Sigmoid colon (tissue), 7 donors: ENCODE data around the gene CT45A1. TPM values are rescaled to one million over a fixed set of nuclear protein-coding genes. Genes with fewer than 3 reads are reported as not detected.
"Not testable (repeated sequence)": the region's sequence is repeated elsewhere in the genome, so short reads cannot be mapped to it uniquely, and the experiment has no call there.

Source experiments
- DNase-seq: peaks from one replicate; pipeline ENCODE4 v3.0.0-alpha.2; 2019
- H3K27ac ChIP-seq, 4 donors: fragments of 200-600 bp; sonication (generic); one replicate each; pipeline ENCODE4 v1.5.1; 2016 to 2019; ENCODE audit warnings: mild to moderate bottlenecking in 1 of 4
- H3K27me3 ChIP-seq, 3 donors: fragments of 200-600 bp; sonication (generic); one replicate each; pipeline ENCODE4 v1.5.1; 2019; ENCODE audit warnings: mild to moderate bottlenecking in 1 of 3
- H3K36me3 ChIP-seq, 4 donors: fragments of 200-600 bp; sonication (generic); one replicate each; pipeline ENCODE4 v1.5.1; 2016 to 2019
- H3K4me1 ChIP-seq, 4 donors: fragments of 200-600 bp; sonication (generic); one replicate each; pipeline ENCODE4 v1.5.1; 2017 to 2019
- H3K4me3 ChIP-seq, 4 donors: fragments of 200-600 bp; sonication (generic); one replicate each; pipeline ENCODE4 v1.5.1; 2017 to 2019; ENCODE audit warnings: mild to moderate bottlenecking in 2 of 4, moderate library complexity in 1 of 4
- H3K9me3 ChIP-seq, 4 donors: fragments of 200-600 bp in 3 of 4; sonication (generic) in 3 of 4; one replicate each; pipeline versions ENCODE4 v1.5.1 to v1.6.1; 2013 to 2019
- EP300 ChIP-seq, 4 donors: sonication (generic); formaldehyde crosslinking; IDR thresholded peaks; one replicate each; pipeline ENCODE4 v1.6.1; 2017; ENCODE audit warnings: antibody characterized with exemption in 4 of 4
- POLR2A ChIP-seq, 2 donors: fragments of 450-650 bp; IDR thresholded peaks; one replicate each; pipeline ENCODE4 v1.6.1; 2016; ENCODE audit warnings: antibody characterized with exemption in 2 of 2, mild to moderate bottlenecking in 2 of 2, moderate library complexity in 2 of 2
- POLR2AphosphoS5 ChIP-seq, 4 donors: sonication (generic); formaldehyde crosslinking; IDR thresholded peaks; one replicate each; pipeline ENCODE4 v1.6.1; 2017; ENCODE audit warnings: antibody characterized with exemption in 4 of 4
- WGBS, 2 donors: extraction: QIAGEN DNeasy Blood & Tissue Kit; methylation state at CpG; one replicate each; pipeline ENCODE4 v1.1.7; 2013; 5-methylcytosine and 5-hydroxymethylcytosine counted together
- intact Hi-C: fragments of 100-400 bp; cut with DNase I; formaldehyde crosslinking; loops from one replicate; pipeline ENCODE4 v1.15.1; 2023
- polyA plus RNA-seq, 3 donors: library from polyadenylated mRNA; stranded (reverse); fragments of 200-250 nt; gene quantifications; one replicate each; pipeline ENCODE4 v1.2.3, GENCODE V29; 2013
- total RNA-seq, 4 donors: library from RNA; depleted of rRNA; stranded (reverse); fragments of >200 nt; gene quantifications; one replicate each; pipeline ENCODE4 v1.1.0, GENCODE V29; 2016
- TF ChIP-seq, protein P1 (sequence below), 4 experiments: fragments of 450-650 bp in 3 of 4; fragments of 200-600 bp in 1 of 4; IDR thresholded peaks; one replicate each; pipeline ENCODE4 v1.5.1; 2016 to 2019; ENCODE audit warnings: antibody characterized with exemption in 4 of 4, mild to moderate bottlenecking in 3 of 4, moderate library complexity in 2 of 4
- donor health status: healthy with polysubstance abuse.
- donor health status: Bipolar disorder and iron deficiency.
- donor health status: healthy.

CT45A1 gene, protein sequence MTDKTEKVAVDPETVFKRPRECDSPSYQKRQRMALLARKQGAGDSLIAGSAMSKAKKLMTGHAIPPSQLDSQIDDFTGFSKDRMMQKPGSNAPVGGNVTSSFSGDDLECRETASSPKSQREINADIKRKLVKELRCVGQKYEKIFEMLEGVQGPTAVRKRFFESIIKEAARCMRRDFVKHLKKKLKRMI
- total RNA-seq (not detected), polyA plus RNA-seq (not detected)

DNA sequence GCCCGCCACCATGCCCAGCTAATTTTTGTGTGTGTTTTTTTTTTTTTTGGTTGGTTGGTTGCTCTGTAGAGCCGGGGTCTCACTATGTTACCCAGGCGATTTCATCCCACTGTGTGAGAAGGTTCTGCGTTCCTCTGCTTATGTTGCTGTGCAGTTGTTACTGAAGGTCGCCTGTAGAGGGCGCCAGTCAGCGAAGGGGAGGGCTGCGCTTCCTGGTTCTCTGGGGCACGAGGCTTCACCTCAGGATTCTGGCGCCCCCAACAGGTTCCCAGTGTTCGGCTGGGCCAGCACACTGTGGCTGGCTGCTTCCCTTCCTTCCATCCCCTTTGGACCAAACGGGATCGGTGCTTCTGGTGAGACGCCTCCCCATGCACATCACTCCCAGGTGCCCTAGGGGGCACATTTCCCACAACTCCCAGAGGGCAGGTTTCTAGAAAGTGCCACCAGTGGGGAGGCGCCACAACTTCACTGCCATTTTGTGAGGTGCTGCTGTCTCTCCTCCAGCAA, at the start of gene CT45A1:
Gene CT45A1 (plus strand): TSS at position 457 of the 507 bp plus-strand sequence. CDS start 5,302 bp downstream, outside the sequence.
- H3K4me3 ChIP-seq, H3K27ac ChIP-seq, H3K4me1 ChIP-seq, intact Hi-C loops, DNase-seq, H3K27me3 ChIP-seq, H3K9me3 ChIP-seq, H3K36me3 ChIP-seq: not testable (repeated sequence)
- 86 to 89% methylated on average over 10 to 12 of the region's 15 CpGs for WGBS, 2 donors

DNA sequence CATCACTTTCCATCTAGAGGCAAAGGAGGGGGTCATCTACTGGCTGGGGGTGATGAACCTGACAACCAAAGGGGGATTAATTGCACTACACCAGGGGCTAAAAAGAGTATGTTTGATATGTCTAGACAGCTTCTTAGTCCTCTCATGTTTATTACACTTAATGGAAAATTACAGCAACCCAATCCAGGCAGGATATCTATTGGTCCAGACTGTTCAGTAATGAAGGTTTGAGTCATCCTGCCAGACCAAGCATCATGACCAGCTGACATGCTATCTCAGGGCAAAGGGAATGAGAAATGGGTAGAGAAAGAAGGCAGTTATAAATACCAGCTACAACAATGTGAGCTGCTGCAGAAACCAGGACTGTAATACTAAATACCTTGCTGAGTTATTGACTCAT, 40.5 kb upstream of the CT45A1 start:
- H3K36me3 ChIP-seq, H3K27me3 ChIP-seq, H3K4me3 ChIP-seq, intact Hi-C loops, H3K9me3 ChIP-seq, DNase-seq, H3K4me1 ChIP-seq, H3K27ac ChIP-seq: not testable (repeated sequence)

DNA sequence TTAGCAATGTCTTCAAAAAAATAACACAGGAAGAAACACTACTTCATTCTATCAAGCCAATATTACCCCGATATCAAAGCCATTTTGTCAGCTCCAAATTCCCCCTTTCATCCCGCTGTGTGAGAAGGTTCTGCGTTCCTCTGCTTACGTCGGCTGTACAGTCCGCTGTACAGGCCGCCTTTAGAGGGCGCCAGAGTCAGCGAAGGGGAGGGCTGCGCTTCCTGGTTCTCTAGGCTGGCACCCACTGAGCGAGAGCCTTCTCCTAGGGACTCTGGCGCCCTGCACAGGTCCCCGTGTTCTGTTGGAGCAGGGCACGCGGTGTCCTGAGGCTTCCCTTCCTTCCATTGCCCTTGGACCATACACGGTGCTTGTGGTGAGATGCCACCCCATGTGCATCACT, 25.3 kb upstream of the CT45A1 start:
- H3K9me3 ChIP-seq, result no peaks in the 10 kb centered on the region
- TF ChIP-seq, protein P1, sequence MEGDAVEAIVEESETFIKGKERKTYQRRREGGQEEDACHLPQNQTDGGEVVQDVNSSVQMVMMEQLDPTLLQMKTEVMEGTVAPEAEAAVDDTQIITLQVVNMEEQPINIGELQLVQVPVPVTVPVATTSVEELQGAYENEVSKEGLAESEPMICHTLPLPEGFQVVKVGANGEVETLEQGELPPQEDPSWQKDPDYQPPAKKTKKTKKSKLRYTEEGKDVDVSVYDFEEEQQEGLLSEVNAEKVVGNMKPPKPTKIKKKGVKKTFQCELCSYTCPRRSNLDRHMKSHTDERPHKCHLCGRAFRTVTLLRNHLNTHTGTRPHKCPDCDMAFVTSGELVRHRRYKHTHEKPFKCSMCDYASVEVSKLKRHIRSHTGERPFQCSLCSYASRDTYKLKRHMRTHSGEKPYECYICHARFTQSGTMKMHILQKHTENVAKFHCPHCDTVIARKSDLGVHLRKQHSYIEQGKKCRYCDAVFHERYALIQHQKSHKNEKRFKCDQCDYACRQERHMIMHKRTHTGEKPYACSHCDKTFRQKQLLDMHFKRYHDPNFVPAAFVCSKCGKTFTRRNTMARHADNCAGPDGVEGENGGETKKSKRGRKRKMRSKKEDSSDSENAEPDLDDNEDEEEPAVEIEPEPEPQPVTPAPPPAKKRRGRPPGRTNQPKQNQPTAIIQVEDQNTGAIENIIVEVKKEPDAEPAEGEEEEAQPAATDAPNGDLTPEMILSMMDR (IDR thresholded peaks at IDR 0.05), result no peak
- no peak for TF ChIP-seq EP300 (IDR thresholded peaks at IDR 0.05)
- no peak for TF ChIP-seq POLR2AphosphoS5 (IDR thresholded peaks at IDR 0.05)
- TF ChIP-seq POLR2A (IDR thresholded peaks at IDR 0.05), result no peak
- DNase-seq, result no peak
- no peaks in the 10 kb centered on the region for H3K27me3 ChIP-seq
- no peaks in the 10 kb centered on the region for H3K4me1 ChIP-seq
- H3K4me3 ChIP-seq, result no peak overlapping the region
- intact Hi-C loops, result no loop called here
- 47 to 65% methylated on average over 16 of the region's 16 CpGs for WGBS, 2 donors
- no peaks in the 10 kb centered on the region for H3K36me3 ChIP-seq
- H3K27ac ChIP-seq, result no peak overlapping the region

DNA sequence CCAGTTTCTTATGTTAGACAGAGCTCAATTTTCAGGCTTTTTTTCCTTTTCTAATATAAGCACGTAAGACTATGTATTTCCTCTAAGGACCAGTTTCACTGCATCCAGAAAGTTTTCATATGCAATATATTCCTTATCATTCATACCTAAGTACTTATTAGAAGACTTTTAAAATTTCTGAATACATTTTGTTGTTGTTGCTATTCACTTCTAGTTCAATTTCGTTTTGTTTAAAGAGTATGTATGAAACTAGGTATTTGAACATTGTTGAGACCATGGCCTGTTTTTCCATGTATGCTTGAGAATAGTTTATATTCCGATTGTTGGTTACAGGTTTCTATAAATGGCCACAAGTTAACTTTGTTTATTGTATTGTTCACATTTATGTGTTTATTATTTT, 18.0 kb upstream of the CT45A1 start:
- TF ChIP-seq EP300 (IDR thresholded peaks at IDR 0.05) (no peak), POLR2A (IDR thresholded peaks at IDR 0.05) (no peak), POLR2AphosphoS5 (IDR thresholded peaks at IDR 0.05) (no peak)
- TF ChIP-seq, protein P1 (IDR thresholded peaks at IDR 0.05), result no peak
- Histone ChIP-seq H3K27ac (no peak overlapping the region), H3K27me3 (no peaks in the 10 kb centered on the region), H3K9me3 (no peaks in the 10 kb centered on the region), H3K4me1 (no peaks in the 10 kb centered on the region), H3K4me3 (no peak overlapping the region), H3K36me3 (no peaks in the 10 kb centered on the region)
- intact Hi-C loops, result no loop called here
- DNase-seq, result no peak
- 71 to 79% methylated on average over 3 of the region's 3 CpGs for WGBS, 2 donors

DNA sequence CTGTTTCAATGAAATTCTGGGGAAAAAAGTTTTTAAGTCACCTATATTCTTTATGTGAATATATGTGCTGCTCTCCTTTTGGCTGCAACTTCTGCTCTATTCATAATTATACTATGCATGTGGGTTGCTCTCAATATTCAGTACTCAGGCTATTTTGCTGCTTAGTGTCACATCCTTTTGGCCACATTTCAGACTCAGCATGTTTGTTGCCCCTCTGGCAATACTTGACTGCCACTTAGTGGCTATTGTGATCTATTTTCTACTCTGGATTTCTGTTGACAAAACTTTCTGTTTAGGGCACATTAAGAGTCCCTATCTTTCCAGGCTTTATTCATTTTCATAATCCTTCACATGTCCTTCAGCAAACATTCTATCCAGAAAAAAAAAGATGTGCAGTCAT, 15.8 kb upstream of the CT45A1 start:
- no peaks in the 10 kb centered on the region for H3K36me3 ChIP-seq
- intact Hi-C loops, result no loop called here
- H3K4me1 ChIP-seq, result no peaks in the 10 kb centered on the region
- H3K9me3 ChIP-seq, result no peaks in the 10 kb centered on the region
- TF ChIP-seq EP300 (IDR thresholded peaks at IDR 0.05) (no peak), POLR2A (IDR thresholded peaks at IDR 0.05) (no peak), POLR2AphosphoS5 (IDR thresholded peaks at IDR 0.05) (no peak)
- TF ChIP-seq, protein P1 (IDR thresholded peaks at IDR 0.05), result no peak
- H3K27me3 ChIP-seq, result no peaks in the 10 kb centered on the region
- H3K27ac ChIP-seq, result no peak overlapping the region
- no peak for DNase-seq
- H3K4me3 ChIP-seq, result no peak overlapping the region

DNA sequence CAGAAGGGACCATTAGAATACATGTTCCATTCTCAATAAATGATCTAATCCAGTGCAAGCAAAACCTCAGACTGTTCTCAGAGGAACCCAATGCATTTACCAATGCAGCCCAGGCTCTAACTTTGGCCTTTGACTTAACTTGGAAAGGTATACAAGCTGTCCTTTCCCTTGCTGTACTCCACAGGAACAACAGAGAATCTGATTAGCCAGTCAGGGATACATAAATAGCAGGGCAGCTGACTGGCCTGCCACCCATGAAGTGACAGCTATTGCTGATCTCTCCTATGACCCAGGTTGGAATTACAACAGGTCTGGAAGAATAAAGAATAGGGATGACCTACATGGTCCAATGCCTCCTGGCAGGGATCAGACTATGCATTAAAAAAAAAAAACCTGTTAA, 14.5 kb upstream of the CT45A1 start:
- intact Hi-C loops, result no loop called here
- Histone ChIP-seq H3K27me3 (no peaks in the 10 kb centered on the region), H3K36me3 (no peaks in the 10 kb centered on the region), H3K4me3 (no peak overlapping the region), H3K27ac (no peak overlapping the region), H3K9me3 (no peaks in the 10 kb centered on the region), H3K4me1 (no peaks in the 10 kb centered on the region)
- TF ChIP-seq, protein P1 (IDR thresholded peaks at IDR 0.05), result no peak
- TF ChIP-seq POLR2AphosphoS5 (IDR thresholded peaks at IDR 0.05), result no peak
- no peak for DNase-seq
